ENCODE data around the gene NES.
"Not testable (repeated sequence)": the region's sequence is repeated elsewhere in the genome, so short reads cannot be mapped to it uniquely, and the experiment has no call there.

Gene NES

DNA sequence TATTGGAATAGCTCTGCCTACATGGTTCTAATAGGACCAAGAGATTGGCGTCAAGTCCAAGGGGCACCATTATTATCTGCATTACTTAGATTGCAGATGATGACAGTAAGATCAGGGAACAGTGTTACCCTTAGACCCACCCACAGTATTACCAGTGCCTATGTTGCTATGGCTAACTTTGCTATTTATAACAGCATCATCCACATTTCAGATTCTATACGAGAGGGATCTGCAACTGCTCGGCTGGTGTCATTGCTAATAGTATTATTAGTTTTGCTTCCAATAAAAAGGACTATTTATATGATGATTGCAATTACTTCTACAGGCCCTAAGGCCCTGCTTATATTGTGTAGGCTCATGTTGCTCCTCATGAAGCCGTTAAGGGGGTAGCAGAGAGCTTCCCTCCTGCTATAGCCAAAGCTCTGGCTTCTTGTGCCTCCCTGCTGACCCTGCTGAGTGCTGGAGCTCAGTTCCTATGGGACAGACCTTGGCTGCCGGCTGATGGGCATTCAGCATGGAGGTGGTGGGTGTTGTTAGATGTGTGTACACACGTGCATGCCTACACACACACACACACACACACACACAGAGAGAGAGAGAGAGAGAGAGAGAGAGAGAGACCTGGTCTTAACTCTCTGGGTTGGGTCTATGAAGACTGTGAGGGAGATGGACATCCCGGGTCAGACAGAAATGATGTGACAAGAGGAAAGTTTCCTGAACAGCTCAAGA, 34.0 kb downstream of the NES start:
- DNase-seq = no peak

DNA sequence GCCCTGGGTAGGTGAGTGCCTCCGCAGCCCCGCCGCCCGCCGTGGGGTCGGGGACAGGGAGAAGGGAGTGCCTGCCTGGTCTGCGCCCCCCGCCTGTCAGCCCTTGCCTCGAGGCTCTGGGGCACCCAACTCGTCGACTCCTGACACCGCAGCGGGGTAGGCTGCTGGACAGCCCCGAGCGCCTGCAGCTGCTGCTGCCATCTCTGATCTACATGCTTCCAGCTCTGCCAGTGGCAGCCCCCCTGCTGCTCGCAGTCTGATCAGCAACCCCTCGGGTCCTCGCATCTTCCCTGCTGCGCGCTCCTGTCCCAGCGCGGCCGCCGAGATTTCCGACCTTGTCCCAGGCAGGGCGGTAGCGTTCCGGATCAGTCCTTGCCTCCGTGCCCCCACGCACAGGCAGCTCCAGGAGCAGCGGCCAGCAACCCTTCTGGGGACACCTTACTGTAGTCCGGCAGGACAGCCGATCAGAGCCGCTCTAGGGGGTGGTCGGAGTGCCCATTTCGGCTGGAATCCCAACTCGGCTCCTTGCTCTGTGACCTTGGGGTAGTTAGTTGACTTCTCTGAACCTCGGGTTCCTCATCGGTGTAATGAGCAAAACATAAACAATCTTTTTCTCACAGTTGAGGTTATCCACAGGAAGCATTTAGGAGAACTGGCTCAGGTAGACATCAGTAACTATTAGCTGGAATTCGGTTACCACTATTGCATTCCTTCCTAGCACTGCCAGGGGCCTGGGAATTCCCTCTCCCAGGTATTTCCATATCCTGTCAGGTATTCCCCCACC, 34.8 kb downstream of the NES start:
- no peak for DNase-seq

GRCh38 chr1:156641761-156642264, 35.4 kb downstream of the NES start, which contains the start of gene BCAN:
TSS of gene BCAN (plus strand) at chr1:156642117. CDS start at chr1:156646055, 3,938 bp downstream.
- DNase-seq = no peak

- no peak for DNase-seq
Measured at GRCh38 chr1:156640842-156641706, 36.1 kb downstream of the NES start.

DNA sequence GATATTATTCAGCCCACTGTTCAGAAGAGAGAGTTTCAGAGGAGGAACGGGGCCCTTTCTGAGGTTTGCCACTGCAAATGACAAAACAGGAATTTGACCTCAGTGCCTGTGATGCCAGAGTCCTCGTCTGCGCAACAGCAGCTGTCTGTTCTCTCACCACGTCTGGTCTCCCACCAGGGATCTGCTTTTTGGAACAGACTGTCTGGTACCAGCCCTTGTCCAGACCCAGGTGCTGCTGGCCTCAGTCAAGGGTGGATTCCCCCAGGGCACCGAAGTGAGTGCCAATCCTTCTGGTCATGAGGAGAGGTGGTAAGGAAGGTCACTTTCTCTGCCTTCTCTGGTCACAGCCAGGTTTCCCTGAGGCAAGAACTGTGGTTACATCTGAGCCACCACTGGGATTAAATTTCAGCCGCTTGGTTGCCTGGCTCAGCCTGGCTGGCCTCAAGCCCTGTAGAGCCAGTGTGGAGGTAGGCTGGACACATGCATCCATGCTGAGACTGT, 37.6 kb downstream of the NES start:
- no peak for DNase-seq

GRCh38 chr1:156638189-156638985, 38.8 kb downstream of the NES start:
- no peak for DNase-seq

- DNase-seq = no peak
Measured at GRCh38 chr1:156632355-156632754, 44.9 kb downstream of the NES start.

DNA sequence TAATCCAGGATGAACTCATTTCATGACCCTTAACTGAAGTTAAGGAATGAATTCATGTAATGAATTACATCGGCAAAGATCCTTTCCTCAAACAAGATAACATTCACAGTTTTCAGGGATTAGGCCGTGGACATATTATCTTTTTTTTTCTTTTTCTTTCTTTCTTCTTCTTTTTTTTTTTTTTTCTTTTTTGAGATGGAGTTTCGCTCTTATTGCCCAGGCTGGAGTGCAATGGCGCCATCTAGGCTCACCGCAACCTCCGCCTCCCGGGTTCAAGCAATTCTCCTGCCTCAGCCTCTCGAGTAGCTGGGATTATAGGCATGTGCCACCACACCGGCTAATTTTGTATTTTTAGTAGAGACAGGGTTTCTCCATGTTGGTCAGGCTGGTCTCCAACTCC, 46.1 kb downstream of the NES start:
- not testable (repeated sequence) for DNase-seq

DNA sequence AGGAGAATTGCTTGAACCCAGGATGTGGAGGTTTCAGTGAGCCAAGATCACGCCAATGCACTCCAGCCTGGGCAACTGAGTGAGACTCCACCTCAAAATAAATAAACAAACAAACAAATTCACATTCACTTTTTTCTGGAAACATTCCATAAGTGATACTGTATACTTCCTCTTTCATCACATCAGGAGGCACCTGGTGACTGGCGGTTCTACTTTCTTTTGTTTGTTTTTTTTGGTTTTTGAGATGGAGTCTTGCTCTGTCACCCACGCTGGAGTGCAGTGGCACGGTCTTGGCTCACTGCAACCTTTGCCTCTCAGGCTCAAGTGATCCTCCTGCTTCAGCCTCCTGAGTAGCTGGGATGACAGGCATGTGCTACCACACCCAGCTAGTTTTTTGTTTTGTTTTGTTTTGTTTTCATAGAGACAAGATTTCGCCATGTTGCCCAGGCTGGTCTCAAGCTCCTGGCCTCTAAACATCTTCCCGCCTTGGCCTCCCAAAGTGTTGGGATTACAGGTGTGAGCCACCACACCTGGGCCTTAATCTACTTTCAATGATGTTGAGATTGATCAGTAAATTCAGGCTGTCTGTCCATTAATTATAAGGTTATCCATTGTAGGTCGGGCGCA, 47.3 kb downstream of the NES start:
- no peak for DNase-seq

GRCh38 chr1:156627313-156627880, 49.8 kb downstream of the NES start:
- DNase-seq = no peak

- no peak for DNase-seq
Measured at GRCh38 chr1:156626079-156626438, 51.1 kb downstream of the NES start.

- peak; percentile 38 for DNase-seq
Measured at GRCh38 chr1:156625436-156626078, 51.6 kb downstream of the NES start.

- no peak for DNase-seq
Measured at GRCh38 chr1:156624814-156625435, 52.3 kb downstream of the NES start.

- DNase-seq = peak; percentile 38
Measured at GRCh38 chr1:156623946-156624813, 53.0 kb downstream of the NES start.

GRCh38 chr1:156622581-156623297, 54.5 kb downstream of the NES start:
- no peak for DNase-seq

- no peak for DNase-seq
Measured at GRCh38 chr1:156619582-156619955, 57.6 kb downstream of the NES start.

DNA sequence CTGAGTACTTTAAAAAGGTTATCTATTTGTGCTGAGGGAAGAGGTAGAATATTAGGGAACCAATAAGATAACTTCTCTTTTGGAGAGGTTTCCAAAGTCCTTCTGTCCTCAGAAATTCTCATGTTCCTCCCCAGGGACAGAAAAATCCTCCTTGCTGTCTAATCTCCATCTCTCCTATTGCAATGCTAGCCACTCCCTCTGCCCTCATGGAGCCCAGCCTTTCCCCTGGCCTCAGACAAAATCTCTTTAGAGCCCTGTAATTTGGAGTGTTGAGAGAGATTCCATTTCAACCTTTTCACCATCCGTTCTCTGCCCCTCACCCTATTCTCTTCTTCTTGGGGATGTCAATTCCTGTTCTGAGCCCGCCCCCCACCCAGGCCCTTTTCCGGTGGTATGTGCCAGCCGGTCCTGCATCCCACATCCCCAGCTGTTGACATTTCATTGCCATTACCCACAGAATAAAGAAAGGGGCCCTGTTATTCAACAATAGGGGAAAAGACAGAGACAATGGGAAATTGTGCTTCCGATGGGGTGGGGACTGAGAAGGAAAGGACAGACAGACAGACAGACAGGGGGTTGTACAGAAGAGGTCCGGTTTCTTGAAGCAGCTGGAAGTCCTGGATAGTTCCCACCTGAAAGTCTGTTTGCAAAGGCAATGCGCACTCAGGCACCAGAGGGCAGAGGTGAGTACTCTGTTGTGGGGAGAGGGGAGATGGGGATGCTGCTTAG, 58.2 kb downstream of the NES start, which contains the start of gene HAPLN2:
HAPLN2 (plus strand) TSS at position 563 of the 729 bp plus-strand sequence. CDS start 4,076 bp downstream, outside the sequence.
- DNase-seq = no peak
